Astrocyte of the cerebellum (primary cell): Measurements from ENCODE around the gene MAN2C1.
"Not testable (repeated sequence)": the region's sequence is repeated elsewhere in the genome, so short reads cannot be mapped to it uniquely, and the experiment has no call there.

Source experiments
- DNase-seq: peaks from one replicate; pipeline ENCODE4 v3.0.0-alpha.2; 2011; ENCODE audit warnings: low read depth
- H3K4me3 ChIP-seq: 2 replicates; pipeline ENCODE4 v1.5.1; 2011; ENCODE audit warnings: mild to moderate bottlenecking, low read depth, low read length, moderate library complexity
- in situ Hi-C: cut with HindIII; loops from 2 replicates; pipeline ENCODE4 v1.10.0; 2017; ENCODE audit warnings: low sequenced_read_pairs
- TF ChIP-seq, protein P1 (sequence below): IDR thresholded peaks from 2 replicates; pipeline ENCODE4 v1.5.1; 2012; ENCODE audit warnings: low read length, low read depth, moderate library complexity, mild to moderate bottlenecking; ENCODE audit errors: missing control alignments

The MAN2C1 gene

DNA sequence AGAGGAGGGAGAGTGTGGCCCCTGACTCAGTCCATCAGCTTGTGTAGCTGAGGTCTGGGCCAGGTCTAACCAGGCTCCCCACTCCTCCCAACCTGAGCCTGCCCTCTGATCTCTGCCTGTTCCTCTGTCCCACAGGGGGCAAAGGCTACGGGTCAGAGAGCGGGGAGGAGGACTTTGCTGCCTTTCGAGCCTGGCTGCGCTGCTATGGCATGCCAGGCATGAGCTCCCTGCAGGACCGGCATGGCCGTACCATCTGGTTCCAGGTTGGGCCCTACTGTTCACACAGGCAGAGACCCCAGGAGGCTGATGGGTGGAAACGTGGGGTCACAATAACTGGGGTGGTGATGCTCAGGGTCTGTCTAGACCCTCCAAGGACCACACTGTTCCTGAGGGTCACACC is 14.8 kb downstream of the MAN2C1 start:
- no peak for DNase-seq
- in situ Hi-C loops: no loop called here
- TF ChIP-seq, protein P1, sequence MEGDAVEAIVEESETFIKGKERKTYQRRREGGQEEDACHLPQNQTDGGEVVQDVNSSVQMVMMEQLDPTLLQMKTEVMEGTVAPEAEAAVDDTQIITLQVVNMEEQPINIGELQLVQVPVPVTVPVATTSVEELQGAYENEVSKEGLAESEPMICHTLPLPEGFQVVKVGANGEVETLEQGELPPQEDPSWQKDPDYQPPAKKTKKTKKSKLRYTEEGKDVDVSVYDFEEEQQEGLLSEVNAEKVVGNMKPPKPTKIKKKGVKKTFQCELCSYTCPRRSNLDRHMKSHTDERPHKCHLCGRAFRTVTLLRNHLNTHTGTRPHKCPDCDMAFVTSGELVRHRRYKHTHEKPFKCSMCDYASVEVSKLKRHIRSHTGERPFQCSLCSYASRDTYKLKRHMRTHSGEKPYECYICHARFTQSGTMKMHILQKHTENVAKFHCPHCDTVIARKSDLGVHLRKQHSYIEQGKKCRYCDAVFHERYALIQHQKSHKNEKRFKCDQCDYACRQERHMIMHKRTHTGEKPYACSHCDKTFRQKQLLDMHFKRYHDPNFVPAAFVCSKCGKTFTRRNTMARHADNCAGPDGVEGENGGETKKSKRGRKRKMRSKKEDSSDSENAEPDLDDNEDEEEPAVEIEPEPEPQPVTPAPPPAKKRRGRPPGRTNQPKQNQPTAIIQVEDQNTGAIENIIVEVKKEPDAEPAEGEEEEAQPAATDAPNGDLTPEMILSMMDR: no peak
- no peak overlapping the region for H3K4me3 ChIP-seq

DNA sequence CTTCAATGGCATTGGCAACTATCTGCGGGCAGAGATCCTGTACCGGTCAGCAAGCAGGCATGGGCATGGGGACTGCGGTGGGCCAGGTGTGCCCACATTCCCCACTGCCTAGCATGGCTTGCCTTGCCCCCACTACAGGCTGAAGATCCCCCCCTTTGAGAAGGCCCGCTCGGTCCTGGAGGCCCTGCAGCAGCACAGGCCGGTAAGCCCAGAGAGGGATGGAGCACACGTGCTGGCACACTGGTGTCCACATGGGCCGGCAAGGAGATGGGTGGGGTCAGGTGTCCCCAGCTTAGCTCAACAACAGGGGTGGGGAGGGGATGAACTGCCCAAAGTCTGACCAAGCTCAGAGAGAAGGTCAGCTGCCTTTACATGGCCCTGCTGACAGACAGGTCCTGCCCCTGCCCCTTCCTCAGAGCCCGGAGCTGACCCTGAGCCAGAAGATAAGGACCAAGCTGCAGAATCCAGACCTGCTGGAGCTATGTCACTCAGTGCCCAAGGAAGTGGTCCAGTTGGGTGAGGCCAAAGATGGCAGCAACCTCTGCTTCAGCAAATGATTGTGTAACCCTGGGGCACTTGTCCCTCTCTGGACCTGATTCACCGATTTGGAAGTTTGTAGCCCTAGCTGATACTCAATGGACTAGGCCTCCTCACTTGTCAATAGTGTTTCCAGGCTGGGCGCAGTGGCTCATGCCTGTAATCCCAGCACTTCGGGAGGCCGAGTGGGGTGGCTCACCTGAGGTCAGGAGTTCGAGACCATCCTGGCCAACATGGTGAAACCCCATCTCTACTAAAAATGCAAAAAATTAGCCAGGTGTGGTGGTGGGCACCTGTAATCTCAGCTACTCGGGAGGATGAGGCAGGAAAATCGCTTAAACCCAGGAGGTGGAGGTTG is 16.0 kb downstream of the MAN2C1 start:
- H3K4me3 ChIP-seq: no peak overlapping the region
- TF ChIP-seq, protein P1: no peak
- DNase-seq: no peak
- in situ Hi-C loops: no loop called here

DNA sequence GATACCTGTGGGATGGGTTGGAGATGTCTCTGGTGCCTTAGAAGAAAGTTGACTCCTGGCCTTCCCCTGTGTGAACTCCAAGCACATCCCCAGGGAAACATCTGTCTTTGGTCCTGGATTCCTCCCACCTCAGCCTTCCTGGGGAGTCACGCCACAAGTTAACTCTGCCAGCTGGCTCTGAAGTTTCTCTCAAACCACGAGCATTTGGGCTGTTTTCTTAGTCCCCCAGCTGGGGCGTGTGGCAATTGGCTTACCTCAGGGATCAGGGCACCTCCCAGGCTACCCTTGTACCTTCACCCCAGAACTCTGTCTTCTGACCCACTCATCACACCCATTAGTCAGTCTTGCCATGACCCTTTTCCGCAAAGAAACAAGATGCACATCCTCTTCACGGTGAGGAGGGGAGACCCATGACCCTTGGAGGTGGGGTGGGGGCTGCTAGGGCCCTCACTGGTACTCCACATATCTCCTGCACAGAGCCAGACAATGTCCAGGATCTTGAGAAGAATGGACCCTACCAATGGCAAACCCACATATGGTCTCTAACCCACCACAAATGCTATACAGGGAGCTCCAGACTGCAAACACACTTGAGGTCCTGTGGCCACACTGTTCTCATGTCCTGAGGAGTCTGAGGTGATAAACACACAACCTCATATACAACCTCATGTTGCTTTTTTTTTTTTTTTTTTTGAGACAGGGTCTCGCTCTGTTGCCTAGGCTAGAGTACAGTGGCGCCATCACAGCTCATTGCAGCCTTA is 17.6 kb downstream of the MAN2C1 start:
- no peak overlapping the region for H3K4me3 ChIP-seq
- TF ChIP-seq, protein P1: no peak
- in situ Hi-C loops: no loop called here
- DNase-seq: no peak

DNA sequence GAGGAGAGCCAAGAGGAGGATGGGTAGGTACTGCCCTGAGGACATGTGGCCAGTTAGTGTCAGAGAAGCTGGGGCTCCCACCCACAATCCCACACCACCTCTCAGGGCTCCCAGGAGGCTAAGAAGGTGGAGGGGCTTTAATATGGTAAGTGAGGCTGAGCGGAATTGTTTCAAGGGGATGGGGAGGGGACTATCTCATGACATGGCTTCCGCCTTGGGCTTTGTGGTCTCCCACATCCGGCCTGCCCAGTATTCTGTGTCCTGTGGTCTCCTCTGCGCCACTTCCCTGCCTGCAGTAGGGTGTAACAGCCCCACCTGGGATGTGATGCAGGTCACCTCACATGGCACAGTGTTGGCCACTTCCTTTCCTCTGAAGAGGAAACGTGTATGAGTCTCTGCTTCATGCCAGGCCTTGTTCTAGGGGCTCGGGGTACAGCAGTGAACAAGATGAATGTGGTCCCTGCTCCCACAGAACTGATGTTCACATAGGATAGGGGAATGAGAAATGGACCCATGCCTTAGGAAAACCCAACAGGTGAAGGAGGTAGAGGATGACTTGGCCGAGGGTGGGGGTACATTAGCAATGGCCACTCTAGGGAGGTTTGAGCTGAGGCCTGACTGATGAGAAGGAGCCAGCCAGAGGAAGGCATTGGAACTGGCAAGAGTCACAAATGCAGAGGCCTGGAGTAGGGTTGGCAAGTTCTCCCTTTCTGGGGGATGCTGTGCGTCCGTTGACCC is 18.4 kb downstream of the MAN2C1 start:
- in situ Hi-C loops: no loop called here
- H3K4me3 ChIP-seq: no peak overlapping the region
- DNase-seq: no peak
- TF ChIP-seq, protein P1: no peak

DNA sequence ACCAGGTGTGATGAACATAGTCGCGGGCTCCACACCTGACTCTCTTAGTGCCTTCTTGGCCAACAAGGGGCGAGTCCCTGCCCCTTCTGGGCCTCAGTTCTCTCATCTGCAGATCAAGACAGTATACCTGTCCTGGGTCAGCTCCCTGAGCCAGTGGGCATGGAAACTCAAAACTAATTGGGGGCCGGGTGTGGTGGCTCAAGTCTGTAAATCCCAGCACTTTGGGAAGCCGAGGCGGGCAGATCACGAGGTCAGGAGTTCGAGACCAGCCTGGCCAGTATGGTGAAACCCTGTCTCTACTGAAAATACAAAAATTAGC is 19.1 kb downstream of the MAN2C1 start:
- H3K4me3 ChIP-seq, in situ Hi-C loops, DNase-seq: not testable (repeated sequence)

DNA sequence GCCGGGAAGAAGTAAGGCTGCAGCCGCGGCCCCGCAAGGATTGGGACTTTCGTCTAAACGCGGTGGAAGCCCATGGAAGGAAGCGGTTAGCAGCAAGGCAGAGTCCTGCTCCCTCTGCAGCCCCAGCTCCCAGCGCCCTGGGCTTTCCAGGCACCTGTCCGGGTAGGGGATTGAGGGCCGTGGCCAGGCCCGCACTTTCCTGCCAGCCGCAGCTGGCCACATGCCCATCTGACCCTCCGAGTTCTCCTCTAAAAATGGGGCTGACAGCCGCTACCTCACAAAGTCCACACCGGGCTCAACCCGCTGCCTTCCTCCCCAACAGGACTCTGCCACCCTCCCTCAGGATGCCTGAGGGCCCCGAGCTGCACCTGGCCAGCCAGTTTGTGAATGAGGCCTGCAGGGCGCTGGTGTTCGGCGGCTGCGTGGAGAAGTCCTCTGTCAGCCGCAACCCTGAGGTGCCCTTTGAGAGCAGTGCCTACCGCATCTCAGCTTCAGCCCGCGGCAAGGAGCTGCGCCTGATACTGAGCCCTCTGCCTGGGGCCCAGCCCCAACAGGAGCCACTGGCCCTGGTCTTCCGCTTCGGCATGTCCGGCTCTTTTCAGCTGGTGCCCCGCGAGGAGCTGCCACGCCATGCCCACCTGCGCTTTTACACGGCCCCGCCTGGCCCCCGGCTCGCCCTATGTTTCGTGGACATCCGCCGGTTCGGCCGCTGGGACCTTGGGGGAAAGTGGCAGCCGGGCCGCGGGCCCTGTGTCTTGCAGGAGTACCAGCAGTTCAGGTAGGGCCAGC is 19.7 kb downstream of the MAN2C1 start:
- no peak for DNase-seq
- in situ Hi-C loops: no loop called here
- TF ChIP-seq, protein P1: no peak

More for the DNA sequence above, 19.7 kb downstream of the MAN2C1 start:
- peak overlapping the region; percentile 70 for H3K4me3 ChIP-seq
